Thoracic aorta (tissue), 2 donors: ENCODE data around the gene SPAM1. TPM values are rescaled to one million over a fixed set of nuclear protein-coding genes. Genes with fewer than 3 reads are reported as not detected.

Experiments used
- ATAC-seq: fragments of 150-250 bp; one replicate; pipeline ENCODE4 v1.8.0; 2017; ENCODE audit warnings: low read depth; ENCODE audit not compliant: insufficient number of reproducible peaks, low FRiP score
- DNase-seq: peaks from one replicate; pipeline ENCODE4 v3.0.0-alpha.2; 2020; ENCODE audit warnings: low spot score
- H3K27ac ChIP-seq, 2 donors: fragments of 200-600 bp; sonication (generic); 1 replicate in 1 of 2; 2 replicates in 1 of 2; pipeline ENCODE4 v1.5.1; 2016; ENCODE audit warnings: mild to moderate bottlenecking in 2 of 2, moderate library complexity in 2 of 2
- H3K27me3 ChIP-seq: fragments of 200-600 bp; sonication (generic); replicated peaks from 2 replicates; pipeline ENCODE4 v1.6.0; 2016; ENCODE audit warnings: mild to moderate bottlenecking; ENCODE audit not compliant: insufficient read depth
- H3K36me3 ChIP-seq: fragments of 200-600 bp; sonication (generic); one replicate; pipeline ENCODE4 v1.5.1; 2016
- H3K4me1 ChIP-seq, 2 donors: fragments of 200-600 bp; sonication (generic); 1 replicate in 1 of 2; 2 replicates in 1 of 2; pipeline versions ENCODE4 v1.5.1 to v1.6.0; 2016; ENCODE audit warnings: low read depth in 2 of 2, mild to moderate bottlenecking in 1 of 2; ENCODE audit not compliant: control insufficient read depth in 1 of 2
- H3K4me3 ChIP-seq: fragments of 200-600 bp; sonication (generic); 2 replicates; pipeline ENCODE4 v1.5.1; 2016; ENCODE audit warnings: mild to moderate bottlenecking
- H3K9me3 ChIP-seq: fragments of 200-600 bp; sonication (generic); 2 replicates; pipeline ENCODE4 v1.5.1; 2016
- total RNA-seq, 2 donors: library from RNA; depleted of rRNA; stranded (reverse); fragments of >200 nt; gene quantifications; one replicate each; pipeline versions ENCODE4 v1.1.0 to v1.2.3, GENCODE V29; 2016
- TF ChIP-seq, protein P1 (sequence below): fragments of 200-600 bp; sonication (generic); IDR thresholded peaks from one replicate; pipeline ENCODE4 v1.5.1; 2019; ENCODE audit warnings: antibody characterized with exemption

Gene SPAM1
- total RNA-seq, 2 donors from 2014 or later: not detected

DNA sequence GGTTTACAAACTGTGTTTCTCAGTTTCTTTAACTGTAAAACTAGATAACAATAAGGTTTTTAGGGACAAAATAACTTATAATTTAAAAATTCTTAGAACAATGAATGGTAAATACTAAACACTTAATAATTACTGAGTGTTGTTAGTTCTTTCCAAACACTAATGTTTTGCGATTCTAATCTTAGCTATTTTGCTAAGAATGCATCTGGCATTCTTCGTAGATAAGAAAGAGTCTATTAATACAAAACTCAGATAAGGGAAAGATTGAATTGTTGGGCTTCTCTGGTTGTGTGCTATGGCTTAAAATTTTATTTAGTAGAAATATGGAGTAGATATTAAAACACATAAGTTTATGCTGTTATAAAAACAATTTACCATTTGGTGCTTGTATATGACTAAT lies 62.4 kb downstream of the SPAM1 start:
- DNase-seq (no peak), ATAC-seq (no peak)
- Histone ChIP-seq H3K4me3 (no peak overlapping the region), H3K4me1 (no peaks in the 10 kb centered on the region), H3K27ac (no peak overlapping the region), H3K36me3 (no peaks in the 10 kb centered on the region), H3K27me3 (no peaks in the 10 kb centered on the region), H3K9me3 (no peaks in the 10 kb centered on the region)
- TF ChIP-seq, protein P1, sequence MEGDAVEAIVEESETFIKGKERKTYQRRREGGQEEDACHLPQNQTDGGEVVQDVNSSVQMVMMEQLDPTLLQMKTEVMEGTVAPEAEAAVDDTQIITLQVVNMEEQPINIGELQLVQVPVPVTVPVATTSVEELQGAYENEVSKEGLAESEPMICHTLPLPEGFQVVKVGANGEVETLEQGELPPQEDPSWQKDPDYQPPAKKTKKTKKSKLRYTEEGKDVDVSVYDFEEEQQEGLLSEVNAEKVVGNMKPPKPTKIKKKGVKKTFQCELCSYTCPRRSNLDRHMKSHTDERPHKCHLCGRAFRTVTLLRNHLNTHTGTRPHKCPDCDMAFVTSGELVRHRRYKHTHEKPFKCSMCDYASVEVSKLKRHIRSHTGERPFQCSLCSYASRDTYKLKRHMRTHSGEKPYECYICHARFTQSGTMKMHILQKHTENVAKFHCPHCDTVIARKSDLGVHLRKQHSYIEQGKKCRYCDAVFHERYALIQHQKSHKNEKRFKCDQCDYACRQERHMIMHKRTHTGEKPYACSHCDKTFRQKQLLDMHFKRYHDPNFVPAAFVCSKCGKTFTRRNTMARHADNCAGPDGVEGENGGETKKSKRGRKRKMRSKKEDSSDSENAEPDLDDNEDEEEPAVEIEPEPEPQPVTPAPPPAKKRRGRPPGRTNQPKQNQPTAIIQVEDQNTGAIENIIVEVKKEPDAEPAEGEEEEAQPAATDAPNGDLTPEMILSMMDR: no peak

GRCh38 chr7:123992913-123993518 lies 68.0 kb downstream of the SPAM1 start:
- Histone ChIP-seq H3K9me3 (no peaks in the 10 kb centered on the region), H3K36me3 (no peaks in the 10 kb centered on the region), H3K27ac (no peak overlapping the region), H3K4me3 (no peak overlapping the region), H3K4me1 (no peaks in the 10 kb centered on the region), H3K27me3 (no peaks in the 10 kb centered on the region)
- ATAC-seq (no peak), DNase-seq (no peak)
- TF ChIP-seq, protein P1: no peak

GRCh38 chr7:123993996-123994395 lies 69.0 kb downstream of the SPAM1 start:
- Histone ChIP-seq H3K4me1 (no peaks in the 10 kb centered on the region), H3K4me3 (no peak overlapping the region), H3K27ac (no peak overlapping the region), H3K9me3 (no peaks in the 10 kb centered on the region), H3K27me3 (no peaks in the 10 kb centered on the region), H3K36me3 (no peaks in the 10 kb centered on the region)
- no peak for DNase-seq
- no peak for ATAC-seq
- TF ChIP-seq, protein P1: no peak

DNA sequence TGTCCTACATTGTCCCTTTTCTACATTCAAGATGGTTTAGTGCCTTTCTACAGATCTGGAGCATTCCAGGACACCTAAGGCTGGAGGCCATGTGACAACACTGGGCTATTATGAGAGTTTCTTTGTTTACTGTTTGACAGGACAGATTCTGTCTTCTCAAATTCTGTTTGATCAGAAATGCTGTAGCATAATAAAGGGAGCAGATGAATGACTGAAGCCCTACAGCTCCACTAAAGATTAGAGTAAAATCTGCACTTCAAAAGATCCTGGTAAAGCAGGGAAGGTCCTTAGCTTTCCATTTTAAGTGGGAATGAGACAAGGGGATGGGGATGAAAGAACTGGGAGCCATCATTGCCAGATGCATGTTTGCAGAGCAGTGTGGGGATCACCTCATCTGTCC lies 69.4 kb downstream of the SPAM1 start:
- no peak overlapping the region for H3K27ac ChIP-seq
- DNase-seq (no peak), ATAC-seq (no peak)
- H3K4me1 ChIP-seq: no peaks in the 10 kb centered on the region
- H3K9me3 ChIP-seq: no peaks in the 10 kb centered on the region
- no peak overlapping the region for H3K4me3 ChIP-seq
- TF ChIP-seq, protein P1: no peak
- no peaks in the 10 kb centered on the region for H3K36me3 ChIP-seq
- H3K27me3 ChIP-seq: no peaks in the 10 kb centered on the region

DNA sequence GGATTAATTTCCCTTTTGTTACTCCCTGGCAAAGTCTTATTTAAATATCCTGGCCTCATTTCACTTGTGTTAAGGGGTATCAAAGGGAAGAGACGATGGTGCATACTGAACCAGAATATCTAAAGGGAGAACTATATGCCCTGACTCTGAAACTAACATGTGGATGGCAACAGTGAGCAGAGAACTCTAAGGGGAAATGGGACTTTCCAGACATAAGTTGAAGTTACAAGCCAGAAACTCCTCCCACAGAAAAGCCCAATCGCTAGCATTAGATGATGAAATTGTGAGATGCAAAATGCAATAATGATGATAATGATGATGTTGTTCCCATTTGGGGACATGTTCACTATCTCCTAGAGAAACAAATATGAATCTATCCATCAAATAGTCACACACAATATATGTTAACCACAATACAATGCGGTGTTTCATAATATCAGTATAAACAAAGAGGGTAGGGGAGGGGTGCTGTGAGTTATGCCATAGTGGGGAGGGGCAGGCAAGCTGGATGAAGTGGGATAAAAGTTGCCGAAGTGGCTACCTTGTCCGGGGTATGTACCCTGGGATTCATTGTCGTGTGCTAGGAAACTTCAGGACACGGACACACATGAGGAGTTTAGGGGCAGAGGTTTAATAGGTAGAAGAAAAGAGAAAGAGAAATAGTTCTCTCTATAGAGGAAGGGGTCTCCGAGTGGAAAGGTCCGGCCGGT lies 70.7 kb downstream of the SPAM1 start:
- H3K9me3 ChIP-seq: no peaks in the 10 kb centered on the region
- ATAC-seq (no peak), DNase-seq (no peak)
- H3K27ac ChIP-seq: no peak overlapping the region
- H3K4me3 ChIP-seq: no peak overlapping the region
- H3K36me3 ChIP-seq: no peaks in the 10 kb centered on the region
- TF ChIP-seq, protein P1: no peak
- H3K27me3 ChIP-seq: no peaks in the 10 kb centered on the region
- no peaks in the 10 kb centered on the region for H3K4me1 ChIP-seq
